GM12878 (cell line): ENCODE measurements around the gene NF1. TPM values are rescaled to one million over a fixed set of nuclear protein-coding genes. Genes with fewer than 3 reads are reported as not detected.

ENCODE experiments used
- ATAC-seq: fragments of 200-7000 bp; cut with Tn5 transposase; 3 replicates; pipeline ENCODE4 v1.9.1; 2020; ENCODE audit warnings: mild to moderate bottlenecking, moderate library complexity
- BruUV-seq: library from RNA; stranded (reverse); fragments of 400-500 nt; replicated peaks from 2 replicates; lab custom pipeline; 2021; lab: Mats Ljungman, UMichigan
- CTCF ChIA-PET: fragments of 300-600 bp; sonication (Branson Sonifier 250); formaldehyde crosslinking; extraction: SDS; loops from one replicate; lab custom pipeline; 2021; ENCODE audit warnings: inconsistent platforms; lab: Yijun Ruan, JAX
- POLR2A ChIA-PET: fragments of 350-600 bp; formaldehyde crosslinking; extraction: SDS; loops from one replicate; lab custom pipeline; 2021; ENCODE audit warnings: inconsistent platforms; lab: Charles Lee
- RAD21 ChIA-PET: fragments of 300-600 bp; sonication (Branson Sonifier 250); formaldehyde crosslinking; loops from one replicate; lab custom pipeline; 2023; ENCODE audit warnings: antibody characterized with exemption; ENCODE audit not compliant: unreplicated experiment; lab: Charles Lee
- SMC1A ChIA-PET: fragments of 300-600 bp; sonication (Branson Sonifier 250); formaldehyde crosslinking; loops from one replicate; lab custom pipeline; 2023; ENCODE audit not compliant: unreplicated experiment, uncharacterized antibody; lab: Charles Lee
- DNase-seq: peaks from one replicate; pipeline ENCODE4 v3.0.0-alpha.2; 2011; ENCODE audit warnings: low read depth, low spot score
- FAIRE-seq: peaks from 3 replicates; lab custom pipeline; 2011; peaks lifted over from hg19 to GRCh38; lab: Jason Lieb, UNC
- H2AFZ ChIP-seq: 2 replicates; pipeline ENCODE4 v1.6.0; 2011; ENCODE audit warnings: low read depth, low read length, control low read depth; ENCODE audit not compliant: control insufficient read depth
- H3K27ac ChIP-seq: 2 replicates; pipeline ENCODE4 v1.5.1; 2011; ENCODE audit warnings: control low read depth; ENCODE audit not compliant: control insufficient read depth, insufficient read depth
- H3K27me3 ChIP-seq, 2 experiments: replicated peaks in 1 of 2; 2 replicates each; pipeline versions ENCODE4 v1.6.0 to v1.6.1; 2011; ENCODE audit warnings: low read length in 1 of 2; ENCODE audit not compliant: control insufficient read depth in 2 of 2, insufficient read depth in 2 of 2
- H3K36me3 ChIP-seq, 2 experiments: 2 replicates each; pipeline ENCODE4 v1.5.1; 2011; ENCODE audit warnings: low read length in 1 of 2; ENCODE audit not compliant: control insufficient read depth in 2 of 2, insufficient read depth in 2 of 2
- H3K4me1 ChIP-seq: 2 replicates; pipeline ENCODE4 v1.6.1; 2011; ENCODE audit warnings: mild to moderate bottlenecking, low read length, moderate library complexity, mixed read lengths; ENCODE audit not compliant: control insufficient read depth, insufficient read depth
- H3K4me2 ChIP-seq: 2 replicates; pipeline ENCODE4 v1.6.0; 2011; ENCODE audit warnings: control low read depth; ENCODE audit not compliant: control insufficient read depth, insufficient read depth
- H3K4me3 ChIP-seq: fragments of 200-600 bp; sonication (generic); 2 replicates; pipeline ENCODE4 v1.5.1; 2016
- H3K79me2 ChIP-seq: 2 replicates; pipeline ENCODE4 v1.6.0; 2011; ENCODE audit warnings: low read length; ENCODE audit not compliant: control insufficient read depth, insufficient read depth
- H3K9ac ChIP-seq: 2 replicates; pipeline ENCODE4 v1.8.0; 2011; ENCODE audit warnings: low read length, control low read depth, mixed read lengths; ENCODE audit not compliant: control insufficient read depth, insufficient read depth
- H3K9me3 ChIP-seq: replicated peaks from 3 replicates; pipeline ENCODE4 v1.5.1; 2011; ENCODE audit warnings: mild to moderate bottlenecking, low read length; ENCODE audit not compliant: control insufficient read depth, insufficient read depth
- H4K20me1 ChIP-seq: 2 replicates; pipeline ENCODE4 v1.6.0; 2011; ENCODE audit not compliant: control insufficient read depth, insufficient read depth
- ATF7 ChIP-seq: fragments of 450-650 bp; IDR thresholded peaks from 2 replicates; pipeline ENCODE4 v1.6.1; 2016; ENCODE audit warnings: low read depth, mild to moderate bottlenecking
- BCL11A ChIP-seq: IDR thresholded peaks from 2 replicates; pipeline ENCODE4 v1.6.1; 2011; ENCODE audit warnings: low read depth, low read length
- NFYA ChIP-seq: IDR thresholded peaks from 2 replicates; pipeline ENCODE4 v1.6.1; 2011; ENCODE audit warnings: low read depth, mild to moderate bottlenecking, low read length, improper control_type of control experiment, borderline replicate concordance
- NR2F1 ChIP-seq: fragments of 450-650 bp; conservative IDR thresholded peaks from 2 replicates; pipeline ENCODE4 v1.6.1; 2017; ENCODE audit warnings: mild to moderate bottlenecking
- PML ChIP-seq: IDR thresholded peaks from 2 replicates; pipeline ENCODE4 v1.6.1; 2012; ENCODE audit warnings: low read length, inconsistent platforms
- POLR2A ChIP-seq: IDR thresholded peaks from 2 replicates; pipeline ENCODE4 v1.6.1; 2011; ENCODE audit warnings: low read depth, mild to moderate bottlenecking, low read length
- POLR2AphosphoS2 ChIP-seq: IDR thresholded peaks from 2 replicates; pipeline ENCODE4 v1.6.1; 2011; ENCODE audit warnings: low read depth, mild to moderate bottlenecking, low read length, improper control_type of control experiment, moderate library complexity
- RCOR1 ChIP-seq: conservative IDR thresholded peaks from 2 replicates; pipeline ENCODE4 v1.6.1; 2012; ENCODE audit warnings: low read depth, low read length, improper control_type of control experiment
- RUNX3 ChIP-seq: IDR thresholded peaks from 2 replicates; pipeline ENCODE4 v1.6.1; 2012; ENCODE audit warnings: low read length, inconsistent platforms
- SMAD5 ChIP-seq: IDR thresholded peaks from 2 replicates; pipeline ENCODE4 v1.6.1; 2016; ENCODE audit warnings: antibody characterized with exemption, low read depth
- SMARCA5 ChIP-seq: fragments of 450-650 bp; IDR thresholded peaks from 2 replicates; pipeline ENCODE4 v1.6.1; 2017; ENCODE audit warnings: mild to moderate bottlenecking
- STAT1 ChIP-seq: fragments of 450-650 bp; conservative IDR thresholded peaks from 2 replicates; pipeline ENCODE4 v1.6.1; 2014; ENCODE audit warnings: antibody characterized with exemption, mild to moderate bottlenecking
- TBL1XR1 ChIP-seq: IDR thresholded peaks from 2 replicates; pipeline ENCODE4 v1.6.1; 2012; ENCODE audit warnings: low read depth, low read length, improper control_type of control experiment
- TCF12 ChIP-seq: IDR thresholded peaks from 2 replicates; pipeline ENCODE4 v1.6.1; 2011; ENCODE audit warnings: low read depth, mild to moderate bottlenecking, low read length
- ZNF274 ChIP-seq: IDR thresholded peaks from one replicate; pipeline ENCODE4 v1.8.0; 2011; ENCODE audit not compliant: insufficient read length, insufficient read depth
- ZNF622 ChIP-seq: fragments of 450-650 bp; IDR thresholded peaks from 2 replicates; pipeline ENCODE4 v1.6.1; 2017; ENCODE audit warnings: mild to moderate bottlenecking, inconsistent platforms
- WGBS: methylation state at CpG from one replicate; pipeline ENCODE4 v1.1.6; 2016; ENCODE audit warnings: low lambda C conversion rate; ENCODE audit not compliant: insufficient replicate concordance, insufficient coverage; ENCODE audit errors: missing lambda C conversion rate; 5-methylcytosine and 5-hydroxymethylcytosine counted together
- in situ Hi-C: fragments of 300-500 bp; cut with MboI; formaldehyde crosslinking; loops from 9 replicates; pipeline ENCODE4 v1.14.3; 2018; ENCODE audit warnings: mixed read lengths
- intact Hi-C: fragments of 100-400 bp; cut with micrococcal nuclease; formaldehyde crosslinking; loops from one replicate; pipeline ENCODE4 v1.14.2; 2022; ENCODE audit not compliant: unreplicated experiment
- polyA plus RNA-seq, 11 experiments: library from polyadenylated mRNA; depleted of rRNA in 4 of 11; unstranded in 6 of 11; stranded (reverse) in 5 of 11; fragments of >200 nt; fragmentation: Nextera tagmentation in 4 of 11; fragmentation: Illumina TruSeq in 1 of 11; extraction: Ambion mirVana in 4 of 11; extraction: Trizol in 1 of 11; gene quantifications; 1 replicate in 1 of 11; 2 replicates in 10 of 11; pipeline versions ENCODE4 v1.2.1 to v1.2.3, GENCODE V29; 2011 to 2016; ENCODE audit warnings: inconsistent platforms in 2 of 11, missing spikeins in 2 of 11, low read depth in 1 of 11
- total RNA-seq, 4 experiments: library from RNA; depleted of rRNA in 3 of 4; stranded (reverse); fragments of >200 nt in 3 of 4; fragmentation: Illumina TruSeq in 1 of 4; extraction: Trizol in 1 of 4; gene quantifications; 2 replicates each; pipeline versions ENCODE4 v1.2.1 to v1.2.3, GENCODE V29; 2013 to 2021
- TF ChIP-seq, protein P1 (sequence below): IDR thresholded peaks from 2 replicates; pipeline ENCODE4 v1.6.1; 2012; ENCODE audit warnings: low read depth, low read length, improper control_type of control experiment

Gene NF1
- total and polyA plus RNA-seq, 10 of the 15 experiments (the other 5 are each of a cell fraction or from before 2014, with no cell fraction given): 2.5 to 31.8 (median 16.6) TPM

DNA sequence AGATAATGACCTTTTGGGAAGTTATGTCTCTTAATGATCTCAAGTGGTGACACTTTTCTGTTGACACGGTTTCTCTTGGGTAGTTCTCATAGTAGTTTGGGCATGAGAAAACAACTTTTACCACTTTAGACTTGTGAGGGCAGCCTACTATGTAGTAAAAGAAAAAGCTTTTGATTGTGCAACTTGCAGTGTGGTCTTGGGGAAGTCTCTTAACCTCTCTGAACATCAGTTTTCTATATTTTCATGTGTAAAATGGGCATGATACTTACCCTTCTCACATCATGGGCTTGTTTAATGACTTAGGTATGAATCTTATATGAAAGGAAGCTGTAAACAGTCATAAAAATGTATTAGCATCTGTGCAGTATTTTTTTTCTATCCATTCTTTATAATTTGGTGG, 11.2 kb downstream of the NF1 start:
- Histone ChIP-seq H4K20me1 (0 out of 2 replicates have a peak, but pooled peaks cover 3% of the 10 kb centered on the region), H3K4me1 (no peaks in the 10 kb centered on the region), H3K36me3 (no peaks in the 10 kb centered on the region), H2AFZ (no peak overlapping the region), H3K4me2 (no peak overlapping the region), H3K27ac (no peak overlapping the region), H3K27me3 (no peaks in the 10 kb centered on the region), H3K9me3 (no peaks in the 10 kb centered on the region; the same call in 2 of the 3 replicates), H3K9ac (no peak overlapping the region), H3K79me2 (peaks cover 28% of the 10 kb centered on the region), H3K4me3 (no peak overlapping the region)
- intact Hi-C loops: no loop called here
- TF ChIP-seq BCL11A: no peak
- no peak for TF ChIP-seq PML
- no peak for TF ChIP-seq TCF12
- TF ChIP-seq ZNF274: no peak
- ATAC-seq (no peak), DNase-seq (no peak), FAIRE-seq (no peak)
- ChIA-PET CTCF (no interaction called here), POLR2A (no interaction called here), RAD21 (no interaction called here), SMC1A (interaction anchor here (0.8 to 1.4 kb wide), 2 partner anchors 9 to 12 kb away, joined by 4 to 5 read pairs; partner anchors contain the start of gene NF1)
- in situ Hi-C loops: no loop called here
- 94% methylated on average over 1 of the region's 1 CpG for WGBS
- BruUV-seq: no TSS peak

DNA sequence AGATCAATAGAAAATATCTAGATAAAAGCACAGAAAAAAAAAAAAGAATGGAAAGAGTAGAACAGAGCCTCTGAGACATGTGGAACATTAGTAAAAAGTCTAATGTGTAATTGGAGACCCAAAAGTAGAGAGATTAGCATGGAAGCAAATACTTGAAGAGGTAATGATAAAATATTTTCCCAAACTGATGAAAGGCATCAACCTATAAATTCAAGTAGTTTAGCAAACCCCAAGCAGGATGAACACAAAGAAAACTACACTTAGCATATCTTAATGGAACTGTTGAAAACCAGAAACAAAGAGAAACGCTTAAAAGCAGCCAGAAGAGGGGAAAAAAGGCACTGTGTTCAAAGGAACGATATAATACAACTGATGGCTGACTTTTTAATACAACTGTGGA, 16.4 kb downstream of the NF1 start:
- Histone ChIP-seq H3K4me3 (no peak overlapping the region), H3K27me3 (no peaks in the 10 kb centered on the region), H3K79me2 (peaks cover 12% of the 10 kb centered on the region), H3K27ac (no peak overlapping the region), H3K36me3 (no peaks in the 10 kb centered on the region), H3K4me1 (peaks cover 5% of the 10 kb centered on the region; the same call in 1 of the 2 replicates), H4K20me1 (no peaks in the 10 kb centered on the region), H3K9ac (no peak overlapping the region), H3K4me2 (no peak overlapping the region), H3K9me3 (no peaks in the 10 kb centered on the region), H2AFZ (no peak overlapping the region)
- DNase-seq: no peak
- WGBS: 97% methylated on average over 2 of the region's 2 CpGs
- FAIRE-seq: no peak
- POLR2A ChIA-PET: interaction anchor here (0.5 to 1.2 kb wide), 4 partner anchors 10 to 267 kb away, joined by 3 to 4 read pairs (median 4); no protein-coding TSS in a partner anchor
- intact Hi-C loops: no loop called here
- BruUV-seq: no TSS peak
- CTCF ChIA-PET: interaction anchor here (0.5 to 1.2 kb wide), 3 partner anchors 14 to 104 kb away, joined by 3 to 4 read pairs (median 3); no protein-coding TSS in a partner anchor
- SMC1A ChIA-PET: interaction anchor here (1.1 to 2.5 kb wide), 4 partner anchors 12 to 276 kb away, joined by 3 to 8 read pairs (median 4); no protein-coding TSS in a partner anchor
- in situ Hi-C loops: no loop called here
- RAD21 ChIA-PET: no interaction called here
- no peak for ATAC-seq
- TF ChIP-seq, protein P1, sequence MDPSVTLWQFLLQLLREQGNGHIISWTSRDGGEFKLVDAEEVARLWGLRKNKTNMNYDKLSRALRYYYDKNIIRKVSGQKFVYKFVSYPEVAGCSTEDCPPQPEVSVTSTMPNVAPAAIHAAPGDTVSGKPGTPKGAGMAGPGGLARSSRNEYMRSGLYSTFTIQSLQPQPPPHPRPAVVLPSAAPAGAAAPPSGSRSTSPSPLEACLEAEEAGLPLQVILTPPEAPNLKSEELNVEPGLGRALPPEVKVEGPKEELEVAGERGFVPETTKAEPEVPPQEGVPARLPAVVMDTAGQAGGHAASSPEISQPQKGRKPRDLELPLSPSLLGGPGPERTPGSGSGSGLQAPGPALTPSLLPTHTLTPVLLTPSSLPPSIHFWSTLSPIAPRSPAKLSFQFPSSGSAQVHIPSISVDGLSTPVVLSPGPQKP: no peak
- no peak for TF ChIP-seq NR2F1
- no peak for TF ChIP-seq RCOR1
- TF ChIP-seq NFYA: no peak
- no peak for TF ChIP-seq STAT1
- no peak for TF ChIP-seq TBL1XR1
- TF ChIP-seq SMAD5: no peak
- TF ChIP-seq POLR2AphosphoS2: no peak
- no peak for TF ChIP-seq ATF7
- TF ChIP-seq SMARCA5: no peak
- TF ChIP-seq ZNF622: no peak
- TF ChIP-seq RUNX3: no peak
- no peak for TF ChIP-seq POLR2A
